Measurements from ENCODE around the gene BAZ1B.
"Not testable (repeated sequence)": the region's sequence is repeated elsewhere in the genome, so short reads cannot be mapped to it uniquely, and the experiment has no call there.

Gene BAZ1B

GRCh38 chr7:73537051-73537450 is 15.0 kb upstream of the BAZ1B start:
- no peak for DNase-seq

GRCh38 chr7:73536479-73536878 is 14.4 kb upstream of the BAZ1B start:
- no peak for DNase-seq

- DNase-seq, result not testable (repeated sequence)
Observed at GRCh38 chr7:73535918-73536317, 13.8 kb upstream of the BAZ1B start.

GRCh38 chr7:73533742-73534141 is 11.6 kb upstream of the BAZ1B start:
- no peak for DNase-seq

- no peak for DNase-seq
Observed at GRCh38 chr7:73532224-73532623, 10.1 kb upstream of the BAZ1B start.

- no peak for DNase-seq
Observed at GRCh38 chr7:73530800-73531199, 8.7 kb upstream of the BAZ1B start.

- DNase-seq, result peak in 1 of 2 donors; percentile 23
Observed at GRCh38 chr7:73526896-73527821, 5.1 kb upstream of the BAZ1B start.

- DNase-seq, result not testable (repeated sequence)
Observed at GRCh38 chr7:73526158-73526494, 4.0 kb upstream of the BAZ1B start.

GRCh38 chr7:73521636-73522104 is 423 bp downstream of the BAZ1B start:
- DNase-seq, result no peak

- DNase-seq, result no peak
Observed at GRCh38 chr7:73520673-73521635, 1.1 kb downstream of the BAZ1B start.

GRCh38 chr7:73519867-73520672 is 2.0 kb downstream of the BAZ1B start:
- DNase-seq, result peak; percentile 10 to 52

- DNase-seq, result no peak
Observed at GRCh38 chr7:73518470-73518869, 3.6 kb downstream of the BAZ1B start.

- no peak for DNase-seq
Observed at GRCh38 chr7:73517241-73517995, 4.7 kb downstream of the BAZ1B start.

GRCh38 chr7:73515178-73515577 is 6.9 kb downstream of the BAZ1B start:
- peak in 1 of 2 donors; percentile 30 for DNase-seq

GRCh38 chr7:73512018-73512780 is 9.9 kb downstream of the BAZ1B start:
- no peak for DNase-seq

- DNase-seq, result no peak
Observed at GRCh38 chr7:73509463-73509862, 12.6 kb downstream of the BAZ1B start.

- DNase-seq, result no peak
Observed at GRCh38 chr7:73507556-73507955, 14.5 kb downstream of the BAZ1B start.

- no peak for DNase-seq
Observed at GRCh38 chr7:73504920-73505319, 17.2 kb downstream of the BAZ1B start.

- DNase-seq, result no peak
Observed at GRCh38 chr7:73504017-73504416, 18.1 kb downstream of the BAZ1B start.

GRCh38 chr7:73503229-73503628 is 18.9 kb downstream of the BAZ1B start:
- no peak for DNase-seq

- no peak for DNase-seq
Observed at GRCh38 chr7:73496626-73497025, 25.5 kb downstream of the BAZ1B start.
